HepG2 (cell line): ENCODE measurements around the gene LDLRAD4. TPM values are rescaled to one million over a fixed set of nuclear protein-coding genes. Genes with fewer than 3 reads are reported as not detected.

Experiments used
- ATAC-seq: fragments of 200-7000 bp; cut with Tn5 transposase; 3 replicates; pipeline ENCODE4 v1.9.1; 2020; ENCODE audit warnings: mild to moderate bottlenecking, moderate library complexity
- BruUV-seq: library from RNA; stranded (reverse); fragments of 400-500 nt; replicated peaks from 2 replicates; lab custom pipeline; 2021; lab: Mats Ljungman, UMichigan
- CTCF ChIA-PET: fragments of 300-600 bp; formaldehyde crosslinking; extraction: SDS; loops from one replicate; lab custom pipeline; 2021; ENCODE audit warnings: low total read pairs, inconsistent platforms, low intra/inter-chr PET ratio; lab: Yijun Ruan, JAX
- POLR2A ChIA-PET: fragments of 350-600 bp; sonication (Branson Sonifier 250); formaldehyde crosslinking; loops from one replicate; lab custom pipeline; 2020; ENCODE audit warnings: antibody characterized with exemption, inconsistent platforms; lab: Yijun Ruan, JAX
- DNase-seq: peaks from one replicate; pipeline ENCODE4 v3.0.0-alpha.2; 2015; ENCODE audit warnings: low spot score
- FAIRE-seq: peaks from 3 replicates; lab custom pipeline; 2011; peaks lifted over from hg19 to GRCh38; lab: Jason Lieb, UNC
- H2AFZ ChIP-seq: one replicate; pipeline ENCODE4 v1.6.1; 2011; ENCODE audit warnings: low read length, inconsistent platforms
- H3K27ac ChIP-seq: fragments of 300-600 bp; 3 replicates; pipeline ENCODE4 v1.8.0; 2011; ENCODE audit warnings: mixed run types, mild to moderate bottlenecking, mixed read lengths, low read length, inconsistent platforms; ENCODE audit not compliant: insufficient read depth; ENCODE audit errors: extremely low read length
- H3K27me3 ChIP-seq, 2 experiments: fragments of 200-600 bp in 1 of 2; 2 replicates in 1 of 2; 3 replicates in 1 of 2; pipeline versions ENCODE4 v1.6.0 to v1.8.0; 2011; ENCODE audit warnings: low read length in 2 of 2, mild to moderate bottlenecking in 2 of 2, moderate library complexity in 2 of 2, inconsistent platforms in 1 of 2; ENCODE audit not compliant: insufficient read depth in 2 of 2, control insufficient read depth in 1 of 2
- H3K36me3 ChIP-seq, 2 experiments: fragments of 200-600 bp in 1 of 2; replicated peaks in 1 of 2; 2 replicates in 1 of 2; 3 replicates in 1 of 2; pipeline versions ENCODE4 v1.5.1 to v1.8.0; 2011; ENCODE audit warnings: low read length in 2 of 2, inconsistent platforms in 1 of 2; ENCODE audit not compliant: insufficient read depth in 2 of 2, control insufficient read depth in 1 of 2
- H3K4me1 ChIP-seq: 2 replicates; pipeline ENCODE4 v1.5.1; 2012; ENCODE audit warnings: low read length, inconsistent platforms; ENCODE audit not compliant: insufficient read depth
- H3K4me2 ChIP-seq: 2 replicates; pipeline ENCODE4 v1.6.0; 2011; ENCODE audit warnings: low read depth, low read length, inconsistent platforms
- H3K4me3 ChIP-seq, 3 experiments: fragments of 200-600 bp in 1 of 3; sonication (generic), shearing (Covaris generic) in 1 of 3; replicated peaks in 1 of 3; 2 replicates each; pipeline ENCODE4 v1.5.1; 2011 to 2016; ENCODE audit warnings: low read length in 3 of 3, inconsistent platforms in 2 of 3, low read depth in 2 of 3, mild to moderate bottlenecking in 2 of 3, control low read depth in 1 of 3, mixed read lengths in 1 of 3; ENCODE audit not compliant: insufficient read depth in 1 of 3
- H3K79me2 ChIP-seq: one replicate; pipeline ENCODE4 v1.6.1; 2011; ENCODE audit warnings: low read length, inconsistent platforms; ENCODE audit not compliant: insufficient read depth
- H3K9ac ChIP-seq: 2 replicates; pipeline ENCODE4 v1.6.0; 2011; ENCODE audit warnings: mild to moderate bottlenecking, low read depth, low read length, inconsistent platforms; ENCODE audit not compliant: insufficient read depth
- H3K9me3 ChIP-seq: 2 replicates; pipeline ENCODE4 v1.5.1; 2012; ENCODE audit warnings: mild to moderate bottlenecking, low read length
- H4K20me1 ChIP-seq: 2 replicates; pipeline ENCODE4 v1.6.0; 2011; ENCODE audit warnings: inconsistent platforms, mild to moderate bottlenecking, low read length, moderate library complexity; ENCODE audit not compliant: insufficient read depth
- DMTF1 ChIP-seq: sonication (generic); formaldehyde crosslinking; IDR thresholded peaks from 2 replicates; pipeline ENCODE4 v1.4.0; 2020; ENCODE audit warnings: mild to moderate bottlenecking, missing genetic modification reagents
- MIER2 ChIP-seq: IDR thresholded peaks from 2 replicates; pipeline ENCODE4 v1.6.1; 2016; ENCODE audit warnings: missing biosample characterization, missing genetic modification reagents
- STAG1 ChIP-seq: sonication (generic); formaldehyde crosslinking; IDR thresholded peaks from 2 replicates; pipeline ENCODE4 v1.4.0; 2020; ENCODE audit warnings: missing genetic modification reagents
- TBX3 ChIP-seq: fragments of 450-650 bp; IDR thresholded peaks from 2 replicates; pipeline ENCODE4 v1.6.1; 2017; ENCODE audit warnings: antibody characterized with exemption, mild to moderate bottlenecking, inconsistent platforms, borderline replicate concordance
- WGBS: methylation state at CpG from one replicate; pipeline ENCODE4 v1.1.6; 2017; ENCODE audit warnings: low lambda C conversion rate; 5-methylcytosine and 5-hydroxymethylcytosine counted together
- in situ Hi-C: cut with HindIII; loops from 2 replicates; pipeline ENCODE4 v1.10.0; 2017; ENCODE audit warnings: low pct_unique_long_range_greater_than_20kb; ENCODE audit not compliant: extremely low pct_ligation_motif_present
- intact Hi-C: fragments of 100-400 bp; cut with micrococcal nuclease; formaldehyde crosslinking; loops from one replicate; pipeline ENCODE4 v1.10.0; 2022; ENCODE audit not compliant: unreplicated experiment
- polyA plus RNA-seq, 8 experiments: library from polyadenylated mRNA; depleted of rRNA in 3 of 8; stranded (reverse) in 7 of 8; unstranded in 1 of 8; fragments of >200 nt; fragmentation: Illumina TruSeq in 4 of 8; extraction: Trizol in 4 of 8; gene quantifications; 2 replicates each; pipeline versions ENCODE4 v1.2.1 to v1.2.3, GENCODE V29; 2011 to 2016; ENCODE audit warnings: low read depth in 4 of 8, missing spikeins in 1 of 8, mixed read lengths in 1 of 8; ENCODE audit not compliant: insufficient read depth in 1 of 8
- total RNA-seq, 5 experiments: library from RNA; depleted of rRNA; stranded (reverse); fragments of >200 nt; fragmentation: Illumina TruSeq; extraction: Trizol; gene quantifications; 2 replicates each; pipeline ENCODE4 v1.2.3, GENCODE V29; 2016; ENCODE audit warnings: low read depth in 1 of 5

Gene LDLRAD4
- total and polyA plus RNA-seq, 2 of the 13 experiments (the other 11 are each of a cell fraction or from before 2014, with no cell fraction given) = 13.6 to 20.9 TPM

- FAIRE-seq (no peak), ATAC-seq (no peak), DNase-seq (no peak)
- Histone ChIP-seq H2AFZ (no peak overlapping the region), H3K36me3 (no peaks in the 10 kb centered on the region), H3K4me2 (no peak overlapping the region), H3K9me3 (no peaks in the 10 kb centered on the region), H4K20me1 (no peaks in the 10 kb centered on the region), H3K79me2 (no peaks in the 10 kb centered on the region), H3K27ac (no peak overlapping the region), H3K9ac (no peak overlapping the region), H3K4me1 (no peaks in the 10 kb centered on the region), H3K27me3 (no peaks in the 10 kb centered on the region), H3K4me3 (no peak overlapping the region)
- TF ChIP-seq DMTF1 (CRISPR knock-in tag) = no peak
- no peak for TF ChIP-seq TBX3
- TF ChIP-seq STAG1 (CRISPR knock-in tag) = no peak
- TF ChIP-seq MIER2 (CRISPR knock-in tag) = no peak
- ChIA-PET CTCF (no interaction called here), POLR2A (no interaction called here)
- in situ Hi-C loops = no loop called here
- WGBS = 94% methylated on average over 13 of the region's 13 CpGs
- BruUV-seq = no TSS peak
- intact Hi-C loops = no loop called here
Measured at GRCh38 chr18:13387855-13388548, 169.4 kb downstream of the LDLRAD4 start.
